ENCODE results near the gene SPRY1.

GRCh38 chr4:123453061-123453680 lies 56.6 kb downstream of the SPRY1 start:
- TF ChIP-seq CEBPB (IDR thresholded peaks at IDR 0.05) (no peak), CTCF (IDR thresholded peaks at IDR 0.05) (no peak), CHD4 (IDR thresholded peaks at IDR 0.05; ENCODE audit: borderline replicate concordance) (no peak), POLR2AphosphoS2 (conservative IDR thresholded peaks at IDR 0.05; ENCODE audit: low read length) (no peak), RAD21 (conservative IDR thresholded peaks at IDR 0.05 in 1 of 2, IDR thresholded peaks at IDR 0.05 in 1 of 2) (no peak), E2F6 (IDR thresholded peaks at IDR 0.05; ENCODE audit: borderline replicate concordance, low read depth) (no peak), POLR2A (IDR thresholded peaks at IDR 0.05; ENCODE audit: low read length) (no peak), ESRRA (IDR thresholded peaks at IDR 0.05; ENCODE audit: borderline replicate concordance, low read length) (no peak), REST (IDR thresholded peaks at IDR 0.05) (no peak)

All from A549 (cell line).